Ecto neural progenitor cell (in vitro differentiated cells): ENCODE data around the gene TJP1.
"Not testable (repeated sequence)": the region's sequence is repeated elsewhere in the genome, so short reads cannot be mapped to it uniquely, and the experiment has no call there.

Source experiments
- DNase-seq: peaks from one replicate; pipeline ENCODE4 v3.0.0-alpha.2; 2018; ENCODE audit warnings: low spot score

Gene TJP1

DNA sequence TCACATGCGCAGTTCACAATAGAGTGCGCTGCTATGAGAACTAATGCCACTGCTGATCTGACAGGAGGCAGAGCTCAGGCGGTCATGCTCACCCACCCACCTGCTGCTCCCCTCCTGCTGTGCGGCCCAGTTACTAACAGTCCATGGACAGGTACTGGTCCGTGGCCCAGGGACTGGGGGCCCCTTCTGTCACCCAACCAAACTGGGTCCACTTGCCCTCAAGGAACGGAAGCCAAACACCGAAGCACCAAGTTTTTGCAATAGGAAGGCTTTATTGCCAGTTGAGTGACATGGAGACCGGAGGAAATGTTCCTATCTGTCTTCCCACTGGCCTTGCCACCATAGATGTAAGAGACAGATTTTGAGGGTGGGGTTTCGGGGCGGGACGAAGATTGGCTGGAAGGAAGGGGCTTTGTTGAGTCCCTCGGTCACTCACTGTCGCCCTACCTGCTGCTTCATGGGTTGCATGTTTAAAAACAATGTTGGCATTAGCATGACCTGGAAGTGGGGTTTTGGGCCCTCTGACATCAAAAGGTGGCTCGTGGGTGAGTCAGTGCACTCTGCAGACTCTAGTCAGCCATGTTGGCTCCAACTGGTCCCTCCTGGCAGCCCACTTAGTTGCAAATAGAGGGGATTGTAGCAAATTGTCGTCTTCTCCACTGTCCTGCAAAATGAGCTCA is 141.0 kb downstream of the TJP1 start:
- no peak for DNase-seq

DNA sequence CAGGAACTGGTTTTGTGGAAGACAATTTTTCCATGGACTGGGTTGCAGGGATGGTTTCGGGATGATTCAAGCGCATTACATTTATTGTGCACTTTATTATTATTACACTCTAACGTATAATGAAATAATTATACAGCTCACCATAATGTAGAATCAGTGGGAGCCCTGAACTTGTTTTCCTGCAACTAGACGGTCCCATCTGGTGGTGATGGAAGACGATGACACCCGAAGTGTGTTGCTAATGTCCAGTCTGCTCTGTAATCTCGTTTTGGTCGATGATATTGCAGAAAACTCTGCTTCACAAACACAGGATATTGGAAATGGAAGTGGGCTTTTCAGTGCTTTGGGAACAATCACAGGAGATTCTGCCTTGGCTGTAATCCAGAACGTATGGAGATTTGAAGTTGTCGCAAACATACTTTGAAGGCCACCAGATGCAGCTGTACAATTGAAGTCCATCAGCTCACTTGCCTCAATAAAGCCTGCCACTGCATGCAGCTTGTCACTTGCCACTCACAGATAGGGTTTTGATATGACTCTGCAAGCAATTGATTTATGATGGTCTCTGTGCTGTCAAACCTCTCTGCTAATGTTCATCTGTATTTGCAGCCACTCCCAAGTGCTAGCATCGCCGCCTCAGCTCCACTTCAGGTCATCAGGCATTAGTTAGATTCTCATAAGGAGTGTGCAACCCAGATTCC is 141.7 kb downstream of the TJP1 start:
- no peak for DNase-seq

DNA sequence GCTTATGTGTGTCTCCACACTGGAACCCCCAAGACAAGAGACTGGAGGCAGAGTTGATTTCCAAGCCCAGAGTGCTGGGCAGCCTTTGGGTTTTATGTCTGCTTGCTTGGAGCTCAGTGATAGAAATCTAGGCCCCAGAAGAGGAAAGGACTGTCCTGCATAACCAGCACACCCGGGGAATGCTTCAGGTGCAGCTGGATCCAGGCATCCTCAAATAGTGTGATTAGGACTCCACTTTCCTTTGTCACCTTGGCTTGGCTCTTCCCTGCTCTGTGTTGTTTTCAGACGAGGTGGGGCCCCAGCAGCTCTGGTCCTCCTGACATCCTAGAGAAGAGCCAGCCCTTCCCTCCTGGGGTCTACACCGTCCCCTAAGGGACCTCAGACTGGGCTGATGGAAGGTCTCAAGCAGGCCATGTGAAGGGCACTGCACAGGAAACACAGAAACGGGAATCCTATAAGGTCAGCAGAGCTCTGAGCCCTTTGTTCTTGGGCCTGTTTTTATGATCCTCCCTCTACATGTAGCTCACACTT is 143.7 kb downstream of the TJP1 start:
- DNase-seq: no peak

DNA sequence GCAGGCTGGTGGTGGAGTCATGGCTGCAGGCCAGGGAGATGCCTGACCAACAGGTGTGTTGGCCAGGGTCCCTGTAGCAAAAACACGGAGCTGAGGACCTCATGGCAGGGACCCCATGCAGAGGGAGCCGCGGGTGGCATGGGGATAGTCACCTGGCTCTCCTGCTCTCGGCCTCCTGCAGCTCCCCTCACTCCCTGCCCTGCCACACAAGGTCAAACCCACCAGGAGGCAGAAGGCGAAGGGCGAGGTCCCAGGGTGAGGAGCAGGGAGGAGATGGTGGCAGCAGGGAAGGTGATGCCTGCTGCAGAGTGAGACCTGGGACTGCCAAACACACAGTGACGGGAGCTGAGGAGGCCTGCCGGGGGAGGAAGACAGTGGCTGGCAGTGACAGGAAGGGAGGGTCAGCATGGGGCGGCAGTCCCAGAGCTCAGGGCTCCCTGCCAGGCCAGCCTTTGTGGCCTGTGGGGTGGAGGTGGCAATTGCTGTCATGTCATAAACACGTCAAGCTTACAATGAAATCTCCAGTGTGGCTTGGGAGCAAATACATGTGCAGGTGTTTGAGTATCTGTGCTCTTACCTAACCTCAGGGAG is 144.3 kb downstream of the TJP1 start:
- no peak for DNase-seq

DNA sequence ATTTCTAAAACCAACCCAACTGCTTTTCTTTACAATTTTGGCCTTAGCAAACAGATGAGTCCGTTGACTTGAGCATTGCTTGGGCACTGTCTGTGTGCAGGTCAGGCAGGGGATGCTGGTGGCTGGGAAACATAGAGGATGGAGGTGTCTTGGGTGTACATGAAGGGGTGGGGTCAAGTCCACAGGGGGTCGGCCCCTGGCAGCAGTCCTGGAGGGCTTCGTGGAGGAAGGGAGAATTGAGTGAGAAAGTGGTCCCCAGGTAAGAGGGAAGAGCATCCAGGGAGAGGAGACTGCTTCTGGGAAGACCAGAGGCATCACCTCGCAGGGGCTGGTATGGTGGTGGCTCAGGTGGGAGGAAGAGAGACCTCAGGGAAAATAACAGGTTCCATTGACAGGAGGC is 144.8 kb downstream of the TJP1 start:
- DNase-seq: no peak

DNA sequence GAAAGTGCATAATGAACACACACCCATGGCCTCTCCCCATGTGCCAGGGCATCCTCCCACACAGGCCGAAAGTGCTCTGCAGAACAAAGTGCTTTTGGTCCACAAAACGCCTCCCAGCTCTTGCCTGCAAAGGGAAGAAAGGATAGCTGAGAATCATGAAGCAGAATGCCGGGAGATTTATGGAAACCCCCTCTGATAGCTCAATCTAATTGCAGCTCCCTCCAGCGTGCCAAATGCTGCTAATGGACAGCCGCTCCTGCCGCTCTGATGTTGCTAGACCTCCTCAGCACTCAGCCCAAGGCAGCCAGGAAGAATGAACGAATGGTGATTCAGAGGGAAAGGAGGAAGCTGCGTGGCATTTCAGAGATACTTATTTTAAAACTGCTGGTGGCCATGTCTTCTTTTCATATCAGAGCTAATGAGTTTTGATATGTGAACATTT is 145.3 kb downstream of the TJP1 start:
- peak; percentile 50 for DNase-seq

DNA sequence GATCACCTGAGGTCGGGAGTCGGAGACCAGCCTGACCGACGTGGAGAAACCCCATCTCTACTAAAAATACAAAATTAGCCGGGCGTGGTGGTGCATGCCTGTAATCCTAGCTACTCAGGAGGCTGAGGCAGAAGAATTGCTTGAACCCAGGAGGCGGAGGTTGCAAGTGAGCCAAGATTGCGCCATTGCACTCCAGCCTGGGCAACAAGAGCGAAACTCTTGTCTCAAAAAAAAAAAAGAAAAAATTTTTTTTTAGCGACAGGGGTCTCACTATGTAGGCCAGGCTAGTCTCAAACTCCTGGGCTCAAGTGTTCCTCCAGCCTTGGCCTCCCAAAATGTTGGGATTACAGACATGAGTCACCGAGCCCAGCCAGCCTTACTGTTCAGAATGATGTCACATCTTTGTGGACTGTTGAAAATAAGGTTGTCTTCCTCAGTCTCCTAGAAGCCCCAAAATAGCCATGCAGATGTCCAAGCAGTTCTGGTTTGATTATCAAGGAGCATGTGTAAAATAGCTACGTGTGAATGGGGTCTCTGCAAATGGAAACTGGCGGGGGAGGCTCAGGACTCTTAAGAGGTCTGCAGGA is 145.8 kb downstream of the TJP1 start:
- peak; percentile 38 for DNase-seq

DNA sequence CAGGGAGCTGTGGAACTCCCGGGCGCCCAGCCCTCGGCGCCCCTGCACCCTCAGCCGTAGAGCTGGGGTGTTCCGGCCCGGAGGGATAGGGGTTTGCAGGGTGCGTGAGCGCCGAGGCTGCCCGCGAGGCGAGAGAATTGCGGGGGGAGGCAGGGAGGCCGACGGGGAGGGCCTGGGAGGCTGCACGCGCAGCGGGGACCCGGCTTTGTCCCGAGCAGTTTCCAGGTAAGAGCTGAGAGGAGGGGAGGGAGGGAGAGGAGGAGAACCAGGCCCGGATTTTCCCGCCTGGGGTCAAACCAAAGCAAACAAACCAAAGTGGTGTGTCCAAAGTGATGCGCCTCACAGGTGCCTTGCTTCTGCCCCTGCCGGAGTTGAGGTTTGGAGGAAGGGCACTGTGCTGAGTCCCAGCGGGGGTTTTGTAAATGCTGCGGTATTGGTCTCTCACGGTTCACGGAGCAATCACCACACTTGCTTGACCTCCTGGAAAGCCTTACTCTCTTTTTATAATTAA is 146.4 kb downstream of the TJP1 start:
- DNase-seq: peak; percentile 58

DNA sequence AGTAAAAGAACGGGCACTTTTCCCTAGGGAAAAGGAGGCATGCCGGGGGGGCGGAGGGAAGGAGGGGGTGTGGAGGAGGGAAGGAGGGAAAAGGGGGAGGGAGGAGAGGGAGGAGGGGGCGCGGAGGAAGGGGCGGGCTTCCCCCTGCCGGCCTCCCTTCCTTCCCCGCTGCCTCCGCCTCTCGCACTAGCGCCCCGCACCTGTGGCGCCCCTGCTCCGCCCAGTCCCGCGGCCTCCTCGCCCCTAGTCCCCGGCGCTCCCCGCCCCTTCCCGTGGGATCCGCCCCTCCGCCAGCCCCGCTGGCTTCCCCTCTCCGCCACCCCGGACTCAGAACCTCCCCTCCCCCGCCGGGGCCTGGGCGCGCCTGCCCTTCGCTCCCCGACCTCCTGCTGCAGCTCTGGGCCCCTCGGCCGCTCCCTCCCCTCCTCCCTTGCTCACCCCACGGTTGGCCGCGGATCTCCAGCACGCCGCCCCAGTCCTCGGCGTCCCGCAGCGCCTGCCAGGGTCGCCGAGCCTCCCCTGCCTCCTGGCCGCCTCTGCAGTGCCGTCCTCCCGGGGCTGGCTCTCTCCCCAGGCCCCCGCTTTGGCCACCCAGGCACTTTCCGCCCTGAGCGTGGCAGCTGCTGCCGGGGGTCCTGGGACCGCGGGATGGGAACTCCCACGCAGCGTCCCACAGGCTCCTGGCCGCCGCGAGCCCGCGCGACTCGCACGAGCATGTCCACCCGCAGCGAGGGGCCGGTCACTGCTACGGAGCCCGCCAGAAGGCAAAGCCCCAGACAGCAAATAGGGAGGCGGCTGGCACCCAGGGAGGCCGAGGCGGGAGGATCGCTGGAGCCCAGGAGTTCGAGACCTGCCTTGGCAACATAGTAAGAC is 147.4 kb downstream of the TJP1 start:
- DNase-seq: peak; percentile 92

DNA sequence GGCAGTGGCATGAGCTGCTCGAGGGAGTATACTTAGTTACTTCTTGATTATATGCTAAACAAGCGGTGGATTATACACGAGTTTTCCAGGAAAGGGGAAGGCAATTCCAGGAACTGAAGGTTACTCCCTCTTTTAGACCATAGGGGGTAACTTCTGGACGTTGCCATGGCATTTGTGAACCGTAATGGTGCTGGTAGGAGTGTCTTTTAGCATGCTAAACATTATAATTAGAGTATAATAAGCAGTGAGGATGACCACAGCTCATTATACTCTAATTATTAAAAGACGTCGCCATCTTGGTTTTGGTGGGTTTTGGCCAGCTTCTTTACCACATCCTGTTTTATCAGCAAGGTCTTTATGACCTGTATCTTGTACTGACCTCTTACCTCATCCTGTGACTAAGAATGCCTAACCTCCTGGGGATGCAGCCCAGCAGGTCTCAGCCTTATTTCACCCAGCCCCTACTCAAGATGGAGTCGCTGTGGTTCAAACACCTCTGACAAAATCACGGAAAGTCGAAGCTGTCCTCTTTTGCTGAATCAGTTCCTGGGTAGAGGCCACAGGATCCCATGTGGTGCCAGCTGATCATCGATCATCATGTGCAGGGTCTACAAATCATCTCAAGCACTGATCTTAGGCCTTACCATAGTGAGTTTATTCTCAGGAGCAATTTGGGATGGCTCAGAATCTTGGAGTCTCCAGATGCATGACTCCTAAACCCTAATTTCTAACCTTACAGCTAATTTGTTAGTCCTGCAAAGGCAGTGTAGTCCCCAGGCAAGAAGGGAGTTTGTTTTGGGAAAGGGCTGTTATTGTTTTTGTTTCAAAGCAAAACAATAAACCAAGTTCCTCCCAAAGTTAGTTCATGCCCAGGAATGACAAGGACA is 149.1 kb downstream of the TJP1 start:
- no peak for DNase-seq

DNA sequence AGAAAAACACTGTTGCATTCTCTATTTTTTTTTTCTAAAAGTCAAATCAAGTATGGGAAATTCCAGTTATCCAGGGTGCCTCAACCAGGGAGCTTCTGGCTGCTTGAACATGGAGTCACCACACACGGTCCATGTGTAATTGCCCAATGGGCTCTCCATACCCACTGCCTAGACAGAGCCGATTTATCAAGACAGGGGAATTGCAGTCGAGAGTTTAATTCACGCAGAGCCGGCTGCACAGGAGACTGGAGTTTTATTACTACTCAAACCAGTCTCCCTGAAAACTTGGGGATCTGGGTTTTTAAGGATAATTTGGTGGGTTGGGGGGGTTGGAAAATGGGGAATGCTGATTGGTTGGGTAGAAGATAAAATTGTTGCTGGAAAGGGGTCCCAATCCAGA is 149.8 kb downstream of the TJP1 start:
- no peak for DNase-seq

DNA sequence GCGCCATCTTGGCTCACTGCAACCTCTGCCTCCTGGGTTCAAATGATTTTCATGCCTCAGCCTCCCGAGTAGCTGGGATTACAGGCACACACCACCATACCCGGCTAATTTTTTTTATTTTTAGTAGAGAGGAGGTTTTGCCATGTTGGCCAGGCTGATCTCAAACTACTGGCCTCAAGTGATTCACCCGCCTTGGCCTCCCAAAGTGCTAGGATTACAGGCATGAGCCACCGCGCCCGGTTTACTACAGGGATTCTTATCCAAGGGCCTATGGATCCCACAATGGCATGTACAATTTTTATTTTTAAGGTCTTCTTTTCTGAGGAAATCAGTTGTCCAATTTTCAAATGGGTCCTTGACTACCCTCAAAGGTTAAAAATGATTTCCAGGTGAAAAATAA is 150.2 kb downstream of the TJP1 start:
- DNase-seq: not testable (repeated sequence)

DNA sequence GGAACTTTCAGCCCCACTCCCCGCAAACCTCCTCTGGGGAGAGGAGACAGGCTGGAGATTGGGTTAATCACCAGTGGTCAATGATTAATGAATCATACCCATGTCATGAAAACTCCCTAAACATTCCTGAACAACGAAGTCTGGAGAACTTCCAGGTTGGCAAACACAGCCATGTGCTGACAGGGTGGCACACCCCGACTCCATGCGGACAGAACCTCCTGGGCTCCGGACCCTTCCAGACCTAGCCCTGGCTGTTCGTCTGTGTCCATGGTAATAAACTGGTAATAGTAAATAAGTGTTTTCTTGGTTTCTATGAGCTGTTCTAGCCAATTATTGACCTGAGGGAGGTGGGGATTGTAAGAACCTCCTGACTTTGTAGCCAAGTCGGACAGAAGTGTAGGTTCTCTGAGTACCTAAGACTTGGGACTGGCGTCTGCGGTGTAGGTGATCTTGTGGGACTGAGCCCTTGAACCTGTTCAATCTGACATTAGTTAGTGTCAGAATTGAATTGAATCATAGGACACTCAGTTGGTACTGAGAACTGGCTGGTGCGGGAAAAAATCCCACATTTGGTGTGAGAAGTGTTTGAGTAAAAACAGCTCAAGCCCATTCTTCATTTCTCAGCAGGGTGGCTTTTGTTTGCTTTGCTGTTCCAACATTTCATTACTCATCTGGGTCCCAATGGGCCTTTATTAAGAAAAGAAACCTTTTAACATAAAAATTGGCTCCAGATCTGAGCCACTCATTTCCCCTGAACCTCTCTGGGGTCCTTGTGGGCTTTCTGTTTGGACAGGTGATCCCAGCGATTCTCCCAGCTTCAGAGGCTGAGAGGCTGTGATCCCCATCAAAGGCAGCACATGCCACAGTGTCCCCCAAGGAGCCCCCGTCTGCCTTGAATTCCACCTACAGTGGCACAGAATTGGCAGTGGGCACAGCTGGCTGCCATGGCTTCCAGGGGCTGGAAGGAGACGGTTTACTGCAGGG is 151.0 kb downstream of the TJP1 start:
- no peak for DNase-seq

DNA sequence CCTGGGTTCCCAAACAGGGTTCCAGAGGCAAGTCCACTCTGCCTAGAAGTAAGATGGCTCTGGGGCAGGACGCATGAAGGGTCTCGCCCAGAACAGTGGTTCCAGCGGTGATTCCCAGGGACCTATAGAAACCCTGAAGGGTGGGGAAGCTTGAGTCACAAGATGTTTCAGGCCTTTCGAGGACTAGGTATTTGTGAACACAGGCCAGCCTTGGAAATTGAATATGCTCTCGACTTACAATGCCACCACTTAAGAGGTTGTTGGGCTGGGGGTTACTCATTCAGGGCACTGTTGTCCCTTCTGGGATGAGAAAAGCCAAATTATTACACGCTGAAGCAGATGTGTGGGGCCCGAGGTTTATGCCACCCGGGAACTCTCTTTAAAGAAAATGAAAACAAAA is 152.0 kb downstream of the TJP1 start:
- DNase-seq: no peak

DNA sequence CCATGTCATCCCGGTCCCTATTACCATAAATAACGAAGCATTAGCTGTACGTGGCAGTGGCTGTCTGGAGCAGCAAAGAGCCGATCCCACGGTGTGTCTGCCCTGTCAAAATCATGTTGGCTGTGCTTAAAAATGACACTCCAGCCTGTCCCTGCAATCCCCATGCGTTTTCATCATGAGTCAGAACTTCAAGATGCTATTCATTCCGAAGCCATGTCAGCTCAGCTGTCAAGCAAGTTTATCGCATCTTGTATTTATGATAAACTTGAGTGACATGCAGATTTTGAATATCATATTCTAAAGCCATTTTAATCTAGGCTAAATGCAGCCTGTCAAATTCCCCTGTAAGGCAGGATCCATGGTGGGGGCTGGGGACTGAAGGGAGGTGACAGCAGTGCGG is 152.4 kb downstream of the TJP1 start:
- no peak for DNase-seq

DNA sequence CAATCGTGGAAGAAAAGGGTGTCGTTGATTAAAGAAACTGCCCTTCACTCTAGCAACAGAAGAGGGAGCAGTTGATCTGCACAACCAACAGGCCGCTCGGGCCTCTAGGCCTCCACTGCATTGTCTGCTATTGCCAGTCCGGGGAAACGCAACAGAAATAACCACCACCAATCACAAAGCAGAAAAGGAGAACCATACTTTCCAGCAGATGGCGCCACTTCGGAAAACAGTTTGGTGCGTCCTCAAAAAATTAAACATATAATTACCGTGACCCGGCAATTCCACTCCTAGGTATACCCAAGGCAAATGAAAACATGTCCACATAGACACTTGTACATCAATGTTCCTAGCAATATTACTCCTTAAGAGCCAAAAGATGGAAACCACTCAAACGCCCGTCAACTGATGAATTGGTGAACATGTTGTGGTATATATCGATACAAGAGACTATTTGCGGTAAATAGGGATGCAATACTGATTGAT is 154.1 kb downstream of the TJP1 start:
- peak; percentile 84 for DNase-seq

DNA sequence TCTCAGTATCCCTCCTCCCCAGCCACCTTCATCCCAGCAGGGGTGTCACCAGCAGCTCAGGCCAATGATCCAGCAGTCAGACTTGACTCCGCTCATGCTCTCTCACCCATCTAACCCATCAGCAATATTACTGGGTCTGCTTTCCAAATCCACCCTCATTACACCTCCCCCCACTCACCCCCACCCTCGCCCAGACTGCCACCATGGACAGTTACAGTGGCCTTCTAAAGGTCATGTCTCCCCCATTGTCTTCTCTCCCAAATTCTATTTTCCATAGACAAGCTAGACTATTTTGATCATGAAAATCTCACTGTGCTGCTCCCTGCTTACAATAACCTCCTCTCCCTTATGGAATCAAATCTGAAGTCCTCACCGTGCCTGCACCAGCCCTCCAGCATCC is 156.0 kb downstream of the TJP1 start:
- no peak for DNase-seq

DNA sequence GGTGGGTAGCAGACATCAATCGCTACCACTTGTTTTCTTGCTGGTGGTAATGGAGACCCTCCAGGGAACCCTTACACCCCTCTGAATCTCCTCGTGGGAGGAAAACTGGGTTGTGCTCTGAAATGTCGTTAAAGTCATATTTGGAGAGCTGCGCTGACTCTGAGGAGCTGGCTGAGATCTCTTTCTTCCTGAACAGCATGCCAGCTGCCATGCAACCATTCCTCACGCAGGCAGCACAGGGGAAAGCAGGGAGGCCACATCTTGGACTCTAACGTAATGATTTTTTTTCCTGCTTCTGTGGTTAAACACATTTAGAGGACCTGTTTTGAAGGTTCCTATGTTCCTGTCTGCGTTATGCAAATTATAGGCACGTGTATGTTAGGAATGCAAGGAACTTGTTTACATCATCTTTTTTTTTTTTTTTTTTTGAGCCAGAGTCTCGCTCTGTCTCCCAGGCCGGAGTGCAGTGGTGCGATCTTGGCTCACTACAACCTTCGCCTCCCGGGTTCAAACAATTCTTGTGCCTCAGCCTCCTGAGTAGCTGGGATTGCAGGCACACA is 156.7 kb downstream of the TJP1 start:
- DNase-seq: no peak

DNA sequence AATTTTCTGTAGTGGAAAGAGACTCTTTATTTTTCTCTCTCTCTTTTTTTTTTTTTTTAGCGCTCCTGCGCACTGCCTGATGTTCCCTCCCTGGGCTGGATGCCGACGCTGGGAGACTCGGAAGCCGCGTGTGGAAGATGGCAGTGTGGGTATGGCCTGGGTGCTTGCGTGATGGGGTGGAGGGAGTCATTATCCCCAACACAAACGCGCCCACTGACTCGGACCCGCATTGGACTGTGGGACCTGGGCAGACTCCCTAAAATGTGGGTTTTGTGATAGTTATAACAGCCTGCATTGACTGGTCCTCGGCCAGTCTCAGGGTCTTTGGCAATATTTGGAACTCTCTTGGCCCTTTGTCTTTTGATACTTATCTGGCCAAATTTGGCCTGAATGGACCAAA is 157.9 kb downstream of the TJP1 start:
- no peak for DNase-seq
